SK-N-DZ (cell line): ENCODE data around the gene TALDO1.
A peak's percentile ranks its signal among the peaks of the same experiment; 100 is the strongest.
"Not testable (repeated sequence)": the region's sequence is repeated elsewhere in the genome, so short reads cannot be mapped to it uniquely, and the experiment has no call there.

Experiments
- DNase-seq: peaks from one replicate; pipeline ENCODE4 v3.0.0-alpha.2; 2015; ENCODE audit warnings: low spot score

TALDO1 gene

DNA sequence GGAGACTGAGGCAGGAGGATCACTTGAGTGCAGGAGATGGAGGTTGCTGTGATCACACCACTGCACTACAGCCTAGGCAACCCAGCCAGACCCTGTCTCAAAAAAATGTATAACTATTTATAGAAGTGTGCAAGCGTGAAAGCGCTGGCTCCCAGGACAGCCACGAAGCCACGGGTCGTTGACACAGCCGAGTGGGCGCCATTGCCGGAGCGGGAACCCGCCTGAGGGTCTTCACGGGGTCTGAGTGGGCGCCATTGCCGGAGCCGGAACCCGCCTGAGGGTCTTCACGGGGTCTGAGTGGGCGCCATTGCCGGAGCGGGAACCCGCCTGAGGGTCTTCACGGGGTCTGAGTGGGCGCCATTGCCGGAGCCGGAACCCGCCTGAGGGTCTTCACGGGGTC lies 12.7 kb upstream of the TALDO1 start:
- not testable (repeated sequence) for DNase-seq

DNA sequence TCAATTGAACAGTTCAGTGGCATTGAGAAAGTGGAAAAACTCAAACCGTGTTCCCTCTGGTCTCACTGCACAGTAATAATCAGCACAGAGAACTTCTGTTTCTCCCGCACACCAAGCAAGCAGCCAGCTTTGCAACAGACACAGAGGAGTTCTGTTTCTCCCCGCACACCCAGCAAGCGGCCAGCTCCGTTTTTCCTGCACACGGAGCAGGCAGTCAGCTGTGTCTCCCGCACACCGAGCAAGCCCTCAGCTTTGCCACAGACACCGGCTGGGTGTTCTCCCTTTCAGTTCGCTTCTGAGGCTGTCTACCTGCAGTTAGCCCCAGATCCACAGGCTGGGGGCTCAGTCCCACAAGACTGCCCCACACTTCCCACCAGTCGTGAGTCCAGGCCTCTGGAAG lies 9.9 kb upstream of the TALDO1 start:
- DNase-seq, result no peak

- DNase-seq, result not testable (repeated sequence)
These were observed 9.4 kb upstream of the TALDO1 start for GRCh38 chr11:737899-738298.

- no peak for DNase-seq
These were observed 5.1 kb upstream of the TALDO1 start for GRCh38 chr11:742156-742546.

DNA sequence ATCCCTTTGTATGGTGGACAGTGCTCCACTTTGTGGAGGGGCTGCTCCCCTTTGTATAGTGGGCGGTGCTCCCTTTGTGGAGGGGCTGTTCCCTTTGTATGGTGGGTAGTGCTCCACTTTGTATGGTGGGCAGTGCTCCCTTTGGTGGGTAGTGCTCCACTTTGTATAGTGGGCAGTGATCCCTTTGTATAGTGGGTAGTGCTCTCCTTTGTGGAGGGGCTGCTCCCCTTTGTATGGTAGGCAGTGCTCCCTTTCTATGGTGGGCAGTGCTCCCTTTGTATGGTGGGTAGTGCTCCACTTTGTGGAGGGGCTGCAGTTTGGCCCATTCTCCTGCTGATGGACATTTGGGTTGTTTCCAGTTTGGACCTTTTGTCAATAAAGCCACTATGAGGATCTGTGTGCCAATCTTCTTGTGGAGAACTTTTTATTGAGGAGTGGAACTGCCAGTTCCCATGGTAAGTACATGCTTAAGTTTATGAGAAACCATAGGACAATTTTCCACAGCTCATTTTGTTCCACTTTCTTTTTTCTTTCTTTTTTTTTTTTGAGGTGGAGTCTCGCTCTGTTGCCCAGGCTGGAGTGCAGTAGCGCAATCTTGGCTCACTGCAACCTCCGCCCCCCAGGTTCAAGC lies 4.6 kb upstream of the TALDO1 start:
- no peak for DNase-seq

DNA sequence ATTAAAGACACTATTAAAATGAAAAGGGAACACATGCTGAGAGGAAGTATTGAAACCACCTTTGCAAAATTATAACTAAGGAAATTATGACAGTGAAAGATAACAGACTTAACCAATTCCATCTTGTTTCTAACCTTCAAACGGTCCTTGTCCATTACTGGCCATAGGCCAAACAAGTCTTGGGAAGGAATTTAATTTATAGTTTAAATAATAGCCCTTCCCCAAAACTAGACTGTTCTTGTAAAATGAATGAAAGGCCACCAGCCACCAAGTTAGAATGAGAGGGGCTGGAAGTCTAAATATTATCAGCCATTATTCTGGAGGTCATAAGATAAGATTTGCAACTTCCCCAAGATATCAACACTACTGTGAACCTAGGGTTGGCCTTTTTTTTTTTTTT lies 1.8 kb upstream of the TALDO1 start:
- DNase-seq, result no peak

DNA sequence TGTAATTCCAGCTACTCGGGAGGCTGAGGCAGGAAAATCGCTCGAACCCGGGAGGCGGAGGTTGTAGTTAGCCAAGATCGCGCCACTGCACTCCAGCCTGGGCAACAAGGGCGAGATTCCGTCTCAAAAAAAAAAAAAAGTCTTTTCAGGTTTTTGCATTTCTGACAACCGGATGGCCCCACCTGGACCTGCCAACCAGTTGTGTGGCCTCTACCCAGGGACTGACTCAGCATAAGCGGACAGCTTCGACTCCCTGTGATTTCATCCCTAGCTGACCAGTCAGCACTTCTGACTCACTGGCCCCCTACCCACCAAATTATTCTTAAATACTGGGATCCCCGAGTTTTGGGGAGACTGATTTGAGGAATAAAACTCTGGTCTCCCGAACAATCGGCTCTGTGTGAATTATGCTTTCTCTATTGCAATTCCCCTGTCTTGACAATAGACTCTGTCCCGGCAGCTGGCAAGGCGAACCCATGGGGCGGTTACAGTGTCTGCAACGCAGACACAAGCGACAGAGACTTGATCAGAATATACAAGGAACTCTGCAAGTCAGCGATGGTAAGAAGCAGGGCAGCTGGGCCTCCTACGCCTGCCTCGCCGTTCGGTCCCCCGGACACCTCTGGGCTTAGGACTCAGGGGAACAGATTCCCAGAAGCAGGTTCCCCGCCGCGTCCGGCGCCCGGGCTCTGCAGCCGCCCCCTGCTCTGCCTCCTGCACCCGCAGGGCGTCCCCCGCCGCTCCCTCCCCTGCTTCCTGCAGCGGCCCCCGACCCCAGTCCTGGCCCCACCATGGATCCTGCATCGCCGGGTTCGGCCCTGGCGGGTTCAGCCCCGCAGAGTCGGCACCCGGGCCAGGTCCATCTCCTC lies 741 bp upstream of the TALDO1 start:
- peak; percentile 69 for DNase-seq

DNA sequence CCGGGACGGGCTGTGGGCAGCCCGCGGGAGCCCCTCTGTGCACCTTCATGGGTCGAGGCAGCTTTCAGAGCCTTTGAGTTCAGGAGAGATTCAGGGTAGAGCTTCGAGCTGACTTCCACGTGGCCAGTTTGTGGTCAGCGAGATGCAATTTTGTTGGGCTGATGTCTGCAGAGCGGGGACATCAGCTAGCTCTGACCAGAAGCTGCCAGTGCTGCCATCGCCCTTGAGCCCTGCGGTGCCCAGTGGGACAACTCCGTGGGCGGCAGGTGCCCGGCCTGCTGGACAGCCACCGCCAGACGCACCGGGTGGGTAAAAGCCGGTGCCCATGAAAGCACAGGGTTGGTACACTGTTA lies 719 bp downstream of the TALDO1 start:
- DNase-seq, result no peak

DNA sequence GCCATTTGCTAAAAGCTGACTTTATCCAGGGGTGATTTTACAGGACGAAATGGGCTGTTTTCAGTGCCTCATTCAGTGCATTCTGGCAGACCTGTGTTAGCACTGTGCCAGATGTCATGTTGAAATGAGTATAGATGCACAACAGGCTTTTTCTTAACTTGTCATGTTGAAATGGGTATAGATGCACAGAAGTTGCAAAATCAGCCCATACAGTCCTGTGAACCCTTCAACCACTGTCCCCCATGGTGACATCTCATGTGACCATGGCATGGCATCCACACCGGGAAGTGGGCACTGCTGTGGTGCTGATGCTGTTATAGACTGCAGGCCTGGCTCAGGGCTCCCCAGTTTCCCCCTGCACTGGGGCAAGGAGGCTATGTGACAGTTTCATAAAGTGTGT lies 2.5 kb downstream of the TALDO1 start:
- no peak for DNase-seq

GRCh38 chr11:760236-760635 lies 13.0 kb downstream of the TALDO1 start:
- DNase-seq, result no peak

GRCh38 chr11:761526-762108 lies 14.4 kb downstream of the TALDO1 start:
- DNase-seq, result no peak

DNA sequence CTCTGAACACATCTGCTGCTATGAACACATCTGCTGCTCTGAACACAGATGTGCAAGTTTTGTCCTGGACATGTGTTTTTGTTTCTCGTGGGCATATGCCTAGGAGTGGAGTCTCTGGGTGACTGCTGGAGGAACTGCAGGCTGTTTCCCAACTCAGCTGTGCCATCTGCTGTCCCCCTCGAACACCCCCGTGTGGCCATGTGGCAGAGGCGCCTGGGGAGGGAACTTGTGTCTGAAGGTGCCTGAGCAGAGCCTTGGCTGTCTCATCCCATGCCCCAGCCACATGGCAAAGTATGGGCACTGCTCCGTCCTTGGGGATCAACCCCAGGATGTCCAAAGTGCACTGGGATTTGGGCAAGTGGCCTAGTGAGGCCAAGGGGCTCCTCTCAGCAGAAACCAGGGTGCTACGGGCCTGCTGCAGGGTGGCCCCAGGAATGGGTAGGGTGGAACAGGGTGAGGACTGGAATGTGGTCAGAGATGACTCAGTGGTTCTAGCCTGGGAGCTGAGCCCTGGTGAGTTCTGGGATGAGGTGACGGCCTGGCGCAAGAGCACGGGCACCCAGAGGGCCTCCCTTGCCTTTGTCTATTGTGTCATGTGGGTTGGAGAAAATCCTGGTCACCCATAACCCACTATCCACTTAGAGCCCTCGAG lies 15.3 kb downstream of the TALDO1 start:
- no peak for DNase-seq

DNA sequence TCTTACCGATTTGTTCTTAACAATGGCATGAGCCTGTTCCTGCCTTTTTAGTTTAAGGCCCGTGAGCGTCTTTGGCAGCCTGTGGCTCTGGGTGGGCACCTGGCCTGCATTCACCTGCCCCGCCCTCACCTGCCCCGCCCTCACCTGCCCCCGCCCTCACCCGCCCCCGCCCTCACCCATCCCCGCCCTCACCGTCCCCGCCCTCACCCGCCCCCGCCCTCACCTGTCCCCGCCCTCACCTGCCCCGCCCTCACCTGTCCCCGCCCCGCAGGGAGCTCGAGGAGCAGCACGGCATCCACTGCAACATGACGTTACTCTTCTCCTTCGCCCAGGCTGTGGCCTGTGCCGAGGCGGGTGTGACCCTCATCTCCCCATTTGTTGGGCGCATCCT lies 15.8 kb downstream of the TALDO1 start:
- no peak for DNase-seq

DNA sequence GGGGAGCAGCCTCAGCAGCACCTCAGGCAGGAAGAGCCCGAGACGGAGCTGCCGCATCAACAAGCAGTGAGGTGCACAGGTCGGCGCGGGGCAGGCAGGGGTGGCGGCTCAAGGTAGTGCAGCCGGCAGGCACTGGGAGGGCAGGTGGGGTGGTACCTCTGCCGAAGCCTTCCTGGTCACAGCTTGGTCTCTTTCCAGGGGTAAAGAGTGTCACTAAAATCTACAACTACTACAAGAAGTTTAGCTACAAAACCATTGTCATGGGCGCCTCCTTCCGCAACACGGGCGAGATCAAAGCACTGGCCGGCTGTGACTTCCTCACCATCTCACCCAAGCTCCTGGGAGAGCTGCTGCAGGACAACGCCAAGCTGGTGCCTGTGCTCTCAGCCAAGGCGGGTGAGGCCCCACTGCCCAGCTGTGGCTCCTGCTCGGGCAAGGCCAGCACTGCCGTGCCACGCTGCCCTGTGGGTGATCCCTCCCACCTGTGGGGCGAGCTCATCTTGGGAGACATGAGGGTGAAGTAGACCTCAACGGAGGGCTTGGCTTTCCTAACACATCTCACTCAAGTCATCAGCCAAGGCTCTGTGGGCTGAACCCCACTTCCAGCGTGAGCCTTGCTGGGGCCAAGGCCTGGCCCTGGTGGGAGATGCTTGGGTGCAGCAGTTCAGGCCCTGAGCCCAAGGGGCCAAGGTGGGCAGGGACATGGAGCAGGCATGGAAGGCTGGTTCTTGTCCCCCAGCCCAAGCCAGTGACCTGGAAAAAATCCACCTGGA lies 16.5 kb downstream of the TALDO1 start:
- no peak for DNase-seq

GRCh38 chr11:764322-765024 lies 17.2 kb downstream of the TALDO1 start:
- no peak for DNase-seq

DNA sequence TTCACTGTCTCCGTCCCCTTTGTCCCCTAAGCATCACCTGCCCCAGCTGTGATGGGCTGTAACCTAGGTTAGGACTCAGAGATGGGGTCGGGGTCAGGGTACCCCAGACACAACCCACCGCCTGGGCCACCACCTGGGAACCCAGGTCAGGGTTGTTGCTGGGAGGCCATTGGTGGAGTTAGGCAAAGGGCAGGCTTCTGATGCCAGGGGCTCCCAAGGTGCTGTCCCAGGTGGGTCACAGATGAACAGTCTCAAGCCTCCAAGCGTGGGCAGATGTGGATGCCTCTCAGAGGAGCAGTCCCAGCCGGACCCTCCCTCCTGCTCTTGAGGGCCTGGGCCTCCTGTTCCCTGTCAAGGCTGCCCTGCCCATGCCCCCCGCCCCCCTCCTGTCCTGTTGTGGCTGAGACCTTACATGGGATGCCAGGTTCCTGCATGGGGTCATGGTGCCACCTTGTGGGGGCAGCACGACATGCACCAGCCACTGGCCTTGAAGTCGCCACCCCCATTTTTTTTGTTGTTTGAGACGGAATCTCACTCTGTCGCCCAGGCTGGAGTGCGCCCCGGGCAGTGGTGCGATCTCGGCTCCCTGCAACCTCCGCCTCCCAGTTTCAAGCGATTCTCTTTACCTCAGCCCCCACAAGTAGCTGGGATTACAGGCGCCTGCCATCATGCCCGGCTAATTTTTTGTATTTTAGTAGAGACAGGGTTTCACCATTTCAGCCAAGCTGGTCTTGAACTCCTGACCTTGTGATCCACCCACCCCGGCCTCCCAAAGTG lies 17.9 kb downstream of the TALDO1 start:
- no peak for DNase-seq

DNA sequence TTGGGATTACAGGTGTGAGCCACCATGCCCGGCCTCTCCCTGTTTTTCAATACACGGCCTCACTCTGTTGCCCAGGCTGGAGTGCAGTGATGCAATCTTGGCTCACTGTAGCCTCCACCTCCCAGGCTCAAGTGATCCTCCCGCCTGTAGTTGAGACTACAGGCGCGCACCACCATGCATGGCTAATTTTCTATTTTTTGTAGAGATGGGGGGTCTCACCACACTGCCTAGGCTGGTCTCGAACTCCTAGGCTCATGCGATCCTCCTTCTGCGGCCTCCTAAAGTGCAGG lies 18.5 kb downstream of the TALDO1 start:
- no peak for DNase-seq

DNA sequence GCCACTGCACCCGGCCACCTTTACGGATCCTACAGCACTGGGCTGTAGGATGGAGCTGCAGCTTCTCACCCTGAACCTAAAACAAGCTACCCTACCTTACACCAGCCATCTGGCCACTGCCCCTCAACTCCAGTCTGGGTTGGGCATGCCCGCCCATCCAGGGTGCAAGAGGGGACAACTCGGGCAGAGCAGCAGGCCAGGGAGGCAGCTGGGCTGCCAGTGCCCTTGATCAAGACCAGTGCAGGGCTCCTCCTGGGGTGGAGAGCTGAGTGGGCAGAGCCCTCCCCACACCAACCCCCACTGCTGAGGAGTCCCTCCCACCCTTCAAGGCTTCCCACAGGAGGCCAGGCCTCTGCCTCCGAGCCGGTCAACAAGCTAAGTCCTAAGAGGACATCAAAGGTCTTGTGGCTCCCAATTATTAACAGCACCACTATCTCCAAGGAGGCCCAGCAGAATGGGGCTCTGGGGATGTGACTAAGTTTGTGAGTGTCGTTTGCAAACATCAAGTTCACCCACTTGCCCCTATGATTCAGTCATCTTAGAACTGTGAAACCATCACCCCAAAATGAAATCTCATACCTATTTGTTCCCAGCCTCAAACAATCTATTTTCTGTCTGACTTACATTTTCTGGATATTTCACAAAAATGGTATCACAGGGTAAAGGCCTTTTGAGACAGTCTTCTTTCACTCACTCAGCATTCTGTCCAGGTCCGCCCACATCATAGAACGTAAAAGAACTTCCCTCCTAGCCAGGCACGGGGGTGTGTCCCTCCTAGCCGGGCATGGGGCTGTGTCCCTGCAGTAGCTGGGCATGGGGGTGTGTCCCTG lies 19.1 kb downstream of the TALDO1 start:
- no peak for DNase-seq

DNA sequence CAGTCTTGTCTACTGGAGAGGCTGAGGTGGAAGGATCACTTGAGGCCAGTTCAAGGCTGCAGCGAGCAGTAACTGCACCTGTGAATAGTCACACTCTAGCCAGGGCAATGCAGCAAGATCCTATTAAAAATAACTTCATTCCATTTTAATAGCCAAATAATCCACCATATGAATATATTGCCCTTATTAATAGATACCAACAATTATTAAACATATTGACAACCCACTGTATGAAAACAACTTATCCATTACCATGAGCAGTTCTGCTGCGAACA lies 19.6 kb downstream of the TALDO1 start:
- no peak for DNase-seq

GRCh38 chr11:767238-767637 lies 20.0 kb downstream of the TALDO1 start:
- DNase-seq, result no peak
